ENCODE data around the gene CRAT.
A peak's percentile ranks its signal among the peaks of the same experiment; 100 is the strongest.

CRAT gene

DNA sequence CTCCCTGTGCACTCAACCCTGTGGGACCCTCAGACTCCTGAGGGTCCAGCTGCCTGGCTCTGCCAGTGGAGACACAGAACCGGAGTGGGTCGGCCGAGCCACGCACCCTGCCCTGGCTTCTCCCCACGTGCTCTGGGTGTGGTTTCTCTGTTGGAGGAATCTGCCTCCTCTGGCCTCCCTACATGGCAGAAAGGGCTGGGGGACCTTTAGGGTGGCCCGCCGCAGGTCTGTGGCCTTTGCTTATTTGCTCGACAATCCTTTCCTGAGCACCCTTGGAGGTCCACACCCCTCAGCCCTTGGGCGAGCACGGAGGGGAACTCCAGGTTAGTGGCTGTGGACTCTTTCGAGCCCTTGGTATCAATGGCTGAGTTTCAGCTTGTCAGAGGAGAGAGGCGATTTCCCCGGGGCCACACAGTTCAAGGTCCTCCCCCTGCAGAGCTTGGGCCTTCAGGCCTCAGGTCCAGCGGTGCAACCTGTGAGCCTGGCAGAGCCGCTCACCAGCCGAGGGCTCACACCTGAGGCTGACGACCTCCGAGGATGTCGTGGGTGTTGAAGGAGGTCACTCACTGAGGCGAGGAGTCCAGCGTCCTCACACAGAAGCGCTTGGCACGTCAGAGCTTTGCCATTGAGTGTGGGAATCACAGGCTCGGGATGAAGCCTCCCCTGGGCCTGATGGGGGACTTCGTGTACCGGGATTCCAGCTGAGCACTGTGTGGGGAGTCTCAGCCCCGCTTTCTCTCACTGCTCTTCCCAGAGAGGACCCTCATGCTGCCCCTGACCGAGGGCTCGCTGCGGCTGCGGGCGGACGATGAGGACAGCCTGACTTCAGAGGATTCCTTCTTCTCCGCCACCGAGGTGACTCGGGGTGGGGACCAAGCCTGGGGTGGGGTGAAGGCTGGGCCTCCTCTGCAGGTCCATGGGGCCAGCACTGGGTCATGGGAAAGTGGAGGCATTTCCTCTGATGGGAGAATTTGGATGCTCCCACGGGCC lies 50.5 kb downstream of the CRAT start:
- Histone ChIP-seq H3K4me3 (replicated peaks; ENCODE audit: insufficient read depth, low read length) (no peak overlapping the region), H3K27ac (replicated peaks) (no peak overlapping the region), H3K27me3 (ENCODE audit: insufficient read depth, poor library complexity, severe bottlenecking) (no peaks in the 10 kb centered on the region)
- DNase-seq (ENCODE audit: low read depth in 1 of 2, low spot score in 1 of 2), result no peak
- TF ChIP-seq POLR2AphosphoS5 (IDR thresholded peaks at IDR 0.05; ENCODE audit: low read depth) (no peak), SPI1 (IDR thresholded peaks at IDR 0.05; ENCODE audit: borderline replicate concordance, low read depth) (no peak), GABPA (IDR thresholded peaks at IDR 0.05; ENCODE audit: low read depth) (no peak)
- TF ChIP-seq, protein P1, sequence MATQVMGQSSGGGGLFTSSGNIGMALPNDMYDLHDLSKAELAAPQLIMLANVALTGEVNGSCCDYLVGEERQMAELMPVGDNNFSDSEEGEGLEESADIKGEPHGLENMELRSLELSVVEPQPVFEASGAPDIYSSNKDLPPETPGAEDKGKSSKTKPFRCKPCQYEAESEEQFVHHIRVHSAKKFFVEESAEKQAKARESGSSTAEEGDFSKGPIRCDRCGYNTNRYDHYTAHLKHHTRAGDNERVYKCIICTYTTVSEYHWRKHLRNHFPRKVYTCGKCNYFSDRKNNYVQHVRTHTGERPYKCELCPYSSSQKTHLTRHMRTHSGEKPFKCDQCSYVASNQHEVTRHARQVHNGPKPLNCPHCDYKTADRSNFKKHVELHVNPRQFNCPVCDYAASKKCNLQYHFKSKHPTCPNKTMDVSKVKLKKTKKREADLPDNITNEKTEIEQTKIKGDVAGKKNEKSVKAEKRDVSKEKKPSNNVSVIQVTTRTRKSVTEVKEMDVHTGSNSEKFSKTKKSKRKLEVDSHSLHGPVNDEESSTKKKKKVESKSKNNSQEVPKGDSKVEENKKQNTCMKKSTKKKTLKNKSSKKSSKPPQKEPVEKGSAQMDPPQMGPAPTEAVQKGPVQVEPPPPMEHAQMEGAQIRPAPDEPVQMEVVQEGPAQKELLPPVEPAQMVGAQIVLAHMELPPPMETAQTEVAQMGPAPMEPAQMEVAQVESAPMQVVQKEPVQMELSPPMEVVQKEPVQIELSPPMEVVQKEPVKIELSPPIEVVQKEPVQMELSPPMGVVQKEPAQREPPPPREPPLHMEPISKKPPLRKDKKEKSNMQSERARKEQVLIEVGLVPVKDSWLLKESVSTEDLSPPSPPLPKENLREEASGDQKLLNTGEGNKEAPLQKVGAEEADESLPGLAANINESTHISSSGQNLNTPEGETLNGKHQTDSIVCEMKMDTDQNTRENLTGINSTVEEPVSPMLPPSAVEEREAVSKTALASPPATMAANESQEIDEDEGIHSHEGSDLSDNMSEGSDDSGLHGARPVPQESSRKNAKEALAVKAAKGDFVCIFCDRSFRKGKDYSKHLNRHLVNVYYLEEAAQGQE (IDR thresholded peaks at IDR 0.05; ENCODE audit: insufficient replicate concordance, low read depth), result no peak
- TF ChIP-seq, protein P2, sequence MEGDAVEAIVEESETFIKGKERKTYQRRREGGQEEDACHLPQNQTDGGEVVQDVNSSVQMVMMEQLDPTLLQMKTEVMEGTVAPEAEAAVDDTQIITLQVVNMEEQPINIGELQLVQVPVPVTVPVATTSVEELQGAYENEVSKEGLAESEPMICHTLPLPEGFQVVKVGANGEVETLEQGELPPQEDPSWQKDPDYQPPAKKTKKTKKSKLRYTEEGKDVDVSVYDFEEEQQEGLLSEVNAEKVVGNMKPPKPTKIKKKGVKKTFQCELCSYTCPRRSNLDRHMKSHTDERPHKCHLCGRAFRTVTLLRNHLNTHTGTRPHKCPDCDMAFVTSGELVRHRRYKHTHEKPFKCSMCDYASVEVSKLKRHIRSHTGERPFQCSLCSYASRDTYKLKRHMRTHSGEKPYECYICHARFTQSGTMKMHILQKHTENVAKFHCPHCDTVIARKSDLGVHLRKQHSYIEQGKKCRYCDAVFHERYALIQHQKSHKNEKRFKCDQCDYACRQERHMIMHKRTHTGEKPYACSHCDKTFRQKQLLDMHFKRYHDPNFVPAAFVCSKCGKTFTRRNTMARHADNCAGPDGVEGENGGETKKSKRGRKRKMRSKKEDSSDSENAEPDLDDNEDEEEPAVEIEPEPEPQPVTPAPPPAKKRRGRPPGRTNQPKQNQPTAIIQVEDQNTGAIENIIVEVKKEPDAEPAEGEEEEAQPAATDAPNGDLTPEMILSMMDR (IDR thresholded peaks at IDR 0.05; ENCODE audit: insufficient read depth, low read length), result no peak

DNA sequence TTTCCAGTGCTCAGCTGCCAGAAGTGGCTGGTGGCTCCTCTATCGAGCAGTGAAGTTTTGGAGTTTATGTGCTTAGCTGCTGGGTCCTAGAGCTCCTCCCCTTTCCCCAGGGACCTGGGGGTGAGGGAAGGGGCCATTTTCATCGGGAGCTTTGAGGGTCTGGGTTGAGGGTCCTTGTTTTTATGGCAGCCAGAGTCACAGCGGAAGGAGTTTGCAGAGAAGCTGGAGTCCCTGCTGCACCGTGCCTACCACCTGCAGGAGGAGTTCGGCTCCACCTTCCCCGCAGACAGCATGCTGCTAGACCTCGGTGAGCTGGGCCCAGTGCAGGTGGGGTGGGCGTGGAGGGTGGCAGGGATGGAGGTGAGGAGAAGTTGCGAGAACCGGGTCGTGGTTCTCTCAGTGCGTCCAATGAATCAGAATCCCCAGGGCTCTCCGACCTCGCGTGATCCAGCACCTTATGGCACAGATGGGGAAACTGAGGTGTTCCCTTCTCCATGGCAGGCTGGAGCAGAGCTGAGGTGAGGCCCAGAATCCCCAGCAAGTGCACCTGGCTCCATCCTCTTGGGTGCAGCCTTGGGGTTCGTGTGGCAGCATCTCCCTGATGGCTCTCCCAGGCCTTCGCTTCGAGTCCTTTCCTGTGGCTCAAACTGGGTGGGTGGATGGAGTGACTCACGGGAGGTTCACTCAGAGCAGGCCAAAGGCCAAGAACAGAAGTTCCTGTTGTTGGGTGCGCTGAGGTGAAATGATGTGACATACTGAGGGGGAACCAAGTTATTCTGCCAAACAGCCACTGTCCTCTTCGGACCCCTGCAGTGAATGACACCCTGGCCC lies 51.4 kb downstream of the CRAT start:
- DNase-seq (ENCODE audit: low read depth in 1 of 2, low spot score in 1 of 2), result peak in 1 of 2 experiments; percentile 30
- Histone ChIP-seq H3K27me3 (ENCODE audit: insufficient read depth, poor library complexity, severe bottlenecking) (no peaks in the 10 kb centered on the region), H3K4me3 (replicated peaks; ENCODE audit: insufficient read depth, low read length) (no peak overlapping the region), H3K27ac (replicated peaks) (no peak overlapping the region)
- TF ChIP-seq, protein P1 (IDR thresholded peaks at IDR 0.05; ENCODE audit: insufficient replicate concordance, low read depth), result no peak
- TF ChIP-seq GABPA (IDR thresholded peaks at IDR 0.05; ENCODE audit: low read depth) (no peak), SPI1 (IDR thresholded peaks at IDR 0.05; ENCODE audit: borderline replicate concordance, low read depth) (no peak), POLR2AphosphoS5 (IDR thresholded peaks at IDR 0.05; ENCODE audit: low read depth) (no peak)
- TF ChIP-seq, protein P2 (IDR thresholded peaks at IDR 0.05; ENCODE audit: insufficient read depth, low read length), result no peak

DNA sequence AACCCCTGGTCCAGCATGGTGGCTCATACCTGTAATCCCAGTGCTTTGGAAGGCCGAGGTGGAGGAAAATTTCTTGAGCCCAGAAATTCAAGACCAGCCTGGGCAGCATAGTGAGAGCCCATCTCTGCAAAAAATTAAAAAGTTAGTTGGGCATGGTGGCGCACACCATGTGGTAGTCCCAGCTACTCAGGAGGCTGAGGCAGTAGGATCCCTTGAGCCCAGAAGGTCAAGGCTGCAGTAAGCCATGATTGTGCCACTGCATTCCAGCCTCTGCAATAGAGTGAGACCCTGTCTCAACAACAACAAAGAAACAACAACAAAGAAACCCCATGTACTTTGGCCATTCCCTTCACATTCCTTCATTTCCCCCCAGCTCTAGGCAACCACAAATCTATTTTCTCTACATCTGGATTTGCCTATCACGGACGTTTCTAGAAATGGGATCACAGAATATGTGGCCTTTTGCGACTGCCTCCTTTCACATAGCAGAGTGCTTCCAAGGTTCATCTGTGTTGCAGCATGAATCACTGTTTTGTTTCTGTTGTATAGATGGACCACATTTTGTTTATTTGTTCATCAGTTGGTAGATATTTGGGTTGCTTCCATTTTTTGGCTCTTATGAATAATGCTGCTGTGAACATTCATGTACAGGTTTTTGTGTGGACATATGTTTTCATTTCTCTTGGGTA lies 56.3 kb downstream of the CRAT start:
- Histone ChIP-seq H3K4me3 (replicated peaks; ENCODE audit: insufficient read depth, low read length) (no peak overlapping the region), H3K27me3 (ENCODE audit: insufficient read depth, poor library complexity, severe bottlenecking) (no peaks in the 10 kb centered on the region), H3K27ac (replicated peaks) (no peak overlapping the region)
- DNase-seq (ENCODE audit: low read depth in 1 of 2, low spot score in 1 of 2), result no peak
- TF ChIP-seq GABPA (IDR thresholded peaks at IDR 0.05; ENCODE audit: low read depth) (no peak), SPI1 (IDR thresholded peaks at IDR 0.05; ENCODE audit: borderline replicate concordance, low read depth) (no peak), POLR2AphosphoS5 (IDR thresholded peaks at IDR 0.05; ENCODE audit: low read depth) (no peak)
- TF ChIP-seq, protein P1 (IDR thresholded peaks at IDR 0.05; ENCODE audit: insufficient replicate concordance, low read depth), result no peak
